Transverse colon (tissue), 4 donors: Measurements from ENCODE around the gene BCAN. TPM values are rescaled to one million over a fixed set of nuclear protein-coding genes. Genes with fewer than 3 reads are reported as not detected.

Experiments used
- DNase-seq: peaks from one replicate; pipeline ENCODE4 v3.0.0-alpha.2; 2019
- H3K27ac ChIP-seq, 4 donors: fragments of 200-600 bp; sonication (generic); 2 replicates each; pipeline ENCODE4 v1.5.1; 2016 to 2018; ENCODE audit warnings: inconsistent platforms in 4 of 4
- H3K27me3 ChIP-seq: fragments of 200-600 bp; sonication (generic); 2 replicates; pipeline ENCODE4 v1.5.1; 2017; ENCODE audit warnings: inconsistent platforms
- H3K36me3 ChIP-seq, 4 donors: fragments of 200-600 bp; sonication (generic); 2 replicates each; pipeline ENCODE4 v1.5.1; 2017 to 2019; ENCODE audit warnings: inconsistent platforms in 4 of 4
- H3K4me1 ChIP-seq, 4 donors: fragments of 200-600 bp; sonication (generic); 2 replicates each; pipeline ENCODE4 v1.5.1; 2017 to 2020; ENCODE audit warnings: inconsistent platforms in 4 of 4
- H3K4me3 ChIP-seq, 4 donors: fragments of 200-600 bp; sonication (generic); 1 replicate in 1 of 4; 2 replicates in 3 of 4; pipeline versions ENCODE4 v1.5.1 to v1.6.1; 2017 to 2019; ENCODE audit warnings: inconsistent platforms in 4 of 4
- H3K9me3 ChIP-seq, 2 donors: fragments of 200-600 bp; sonication (generic); 2 replicates each; pipeline ENCODE4 v1.5.1; 2017 to 2019; ENCODE audit warnings: inconsistent platforms in 2 of 2
- EP300 ChIP-seq: sonication (generic); formaldehyde crosslinking; IDR thresholded peaks from one replicate; pipeline ENCODE4 v1.6.1; 2017; ENCODE audit warnings: antibody characterized with exemption, low read depth
- POLR2A ChIP-seq: fragments of 450-650 bp; IDR thresholded peaks from one replicate; pipeline ENCODE4 v1.6.1; 2016; ENCODE audit warnings: antibody characterized with exemption, mild to moderate bottlenecking, moderate library complexity
- POLR2AphosphoS5 ChIP-seq, 3 donors: sonication (generic); formaldehyde crosslinking; IDR thresholded peaks; one replicate each; pipeline ENCODE4 v1.6.1; 2016; ENCODE audit warnings: antibody characterized with exemption in 3 of 3
- WGBS, 2 donors: methylation state at CpG; one replicate each; pipeline ENCODE4 v1.1.5; 2018; ENCODE audit warnings: low coverage in 1 of 2; 5-methylcytosine and 5-hydroxymethylcytosine counted together
- in situ Hi-C, 4 donors: fragments of 200-750 bp; cut with MboI; loops; one replicate each; pipeline versions ENCODE4 v1.15.0 to v1.15.1; 2017; ENCODE audit warnings: low sequenced_read_pairs in 3 of 4, low pct_ligation_motif_present in 1 of 4, low pct_unique_long_range_greater_than_20kb in 1 of 4
- intact Hi-C: fragments of 100-400 bp; cut with DNase I; formaldehyde crosslinking; loops from one replicate; pipeline ENCODE4 v1.15.1; 2023; ENCODE audit warnings: low total_unique reads
- total RNA-seq, 4 donors: library from RNA; depleted of rRNA; stranded (reverse); fragments of >200 nt; gene quantifications; one replicate each; pipeline ENCODE4 v1.1.0, GENCODE V29; 2016
- TF ChIP-seq, protein P1 (sequence below), 5 experiments: fragments of 200-600 bp in 3 of 5; fragments of 450-650 bp in 2 of 5; sonication (generic) in 3 of 5; IDR thresholded peaks; 1 replicate in 2 of 5; 2 replicates in 3 of 5; pipeline ENCODE4 v1.5.1; 2016 to 2017; ENCODE audit warnings: antibody characterized with exemption in 5 of 5, inconsistent platforms in 3 of 5, mild to moderate bottlenecking in 2 of 5, moderate library complexity in 1 of 5

The BCAN gene, protein sequence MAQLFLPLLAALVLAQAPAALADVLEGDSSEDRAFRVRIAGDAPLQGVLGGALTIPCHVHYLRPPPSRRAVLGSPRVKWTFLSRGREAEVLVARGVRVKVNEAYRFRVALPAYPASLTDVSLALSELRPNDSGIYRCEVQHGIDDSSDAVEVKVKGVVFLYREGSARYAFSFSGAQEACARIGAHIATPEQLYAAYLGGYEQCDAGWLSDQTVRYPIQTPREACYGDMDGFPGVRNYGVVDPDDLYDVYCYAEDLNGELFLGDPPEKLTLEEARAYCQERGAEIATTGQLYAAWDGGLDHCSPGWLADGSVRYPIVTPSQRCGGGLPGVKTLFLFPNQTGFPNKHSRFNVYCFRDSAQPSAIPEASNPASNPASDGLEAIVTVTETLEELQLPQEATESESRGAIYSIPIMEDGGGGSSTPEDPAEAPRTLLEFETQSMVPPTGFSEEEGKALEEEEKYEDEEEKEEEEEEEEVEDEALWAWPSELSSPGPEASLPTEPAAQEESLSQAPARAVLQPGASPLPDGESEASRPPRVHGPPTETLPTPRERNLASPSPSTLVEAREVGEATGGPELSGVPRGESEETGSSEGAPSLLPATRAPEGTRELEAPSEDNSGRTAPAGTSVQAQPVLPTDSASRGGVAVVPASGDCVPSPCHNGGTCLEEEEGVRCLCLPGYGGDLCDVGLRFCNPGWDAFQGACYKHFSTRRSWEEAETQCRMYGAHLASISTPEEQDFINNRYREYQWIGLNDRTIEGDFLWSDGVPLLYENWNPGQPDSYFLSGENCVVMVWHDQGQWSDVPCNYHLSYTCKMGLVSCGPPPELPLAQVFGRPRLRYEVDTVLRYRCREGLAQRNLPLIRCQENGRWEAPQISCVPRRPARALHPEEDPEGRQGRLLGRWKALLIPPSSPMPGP
- total RNA-seq, result under 1 TPM in 2 of 4 donors, not detected in 2; 0.55 to 0.95 TPM

DNA sequence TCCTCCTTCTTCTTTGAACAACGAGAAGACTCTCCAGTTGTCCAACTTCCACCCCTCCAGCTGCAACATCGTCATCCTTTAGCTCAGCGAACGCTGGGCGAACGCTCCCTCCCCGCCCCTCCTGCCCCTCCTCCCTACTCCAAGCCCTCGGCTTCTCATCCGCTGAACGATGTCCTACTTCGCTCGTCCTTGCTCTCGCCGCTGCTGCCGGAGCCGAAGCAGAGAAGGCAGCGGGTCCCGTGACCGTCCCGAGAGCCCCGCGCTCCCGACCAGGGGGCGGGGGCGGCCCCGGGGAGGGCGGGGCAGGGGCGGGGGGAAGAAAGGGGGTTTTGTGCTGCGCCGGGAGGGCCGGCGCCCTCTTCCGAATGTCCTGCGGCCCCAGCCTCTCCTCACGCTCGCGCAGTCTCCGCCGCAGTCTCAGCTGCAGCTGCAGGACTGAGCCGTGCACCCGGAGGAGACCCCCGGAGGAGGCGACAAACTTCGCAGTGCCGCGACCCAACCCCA is at the start of gene BCAN:
TSS of gene BCAN (plus strand) at position 357 of the 504 bp plus-strand sequence. CDS start 3,938 bp downstream, outside the sequence.
- in situ Hi-C loops (no loop called here), intact Hi-C loops (no loop called here)
- H3K4me3 ChIP-seq, result peak within 1 kb of the TSS; percentile 1 to 40 (median 16)
- H3K36me3 ChIP-seq, result no peaks in the 10 kb centered on the region
- WGBS, 2 donors, result 3 to 23% methylated on average over 8 to 33 of the region's 46 CpGs
- TF ChIP-seq, protein P1, sequence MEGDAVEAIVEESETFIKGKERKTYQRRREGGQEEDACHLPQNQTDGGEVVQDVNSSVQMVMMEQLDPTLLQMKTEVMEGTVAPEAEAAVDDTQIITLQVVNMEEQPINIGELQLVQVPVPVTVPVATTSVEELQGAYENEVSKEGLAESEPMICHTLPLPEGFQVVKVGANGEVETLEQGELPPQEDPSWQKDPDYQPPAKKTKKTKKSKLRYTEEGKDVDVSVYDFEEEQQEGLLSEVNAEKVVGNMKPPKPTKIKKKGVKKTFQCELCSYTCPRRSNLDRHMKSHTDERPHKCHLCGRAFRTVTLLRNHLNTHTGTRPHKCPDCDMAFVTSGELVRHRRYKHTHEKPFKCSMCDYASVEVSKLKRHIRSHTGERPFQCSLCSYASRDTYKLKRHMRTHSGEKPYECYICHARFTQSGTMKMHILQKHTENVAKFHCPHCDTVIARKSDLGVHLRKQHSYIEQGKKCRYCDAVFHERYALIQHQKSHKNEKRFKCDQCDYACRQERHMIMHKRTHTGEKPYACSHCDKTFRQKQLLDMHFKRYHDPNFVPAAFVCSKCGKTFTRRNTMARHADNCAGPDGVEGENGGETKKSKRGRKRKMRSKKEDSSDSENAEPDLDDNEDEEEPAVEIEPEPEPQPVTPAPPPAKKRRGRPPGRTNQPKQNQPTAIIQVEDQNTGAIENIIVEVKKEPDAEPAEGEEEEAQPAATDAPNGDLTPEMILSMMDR (IDR thresholded peaks at IDR 0.05), result no peak
- no peak for DNase-seq
- peaks cover 5 to 12% (median 10%) of the 10 kb centered on the region in 4 donors for H3K4me1 ChIP-seq
- no peak within 1 kb of the TSS for H3K27ac ChIP-seq
- H3K27me3 ChIP-seq, result peaks cover 89% of the 10 kb centered on the region
- H3K9me3 ChIP-seq, result no peaks in the 10 kb centered on the region

DNA sequence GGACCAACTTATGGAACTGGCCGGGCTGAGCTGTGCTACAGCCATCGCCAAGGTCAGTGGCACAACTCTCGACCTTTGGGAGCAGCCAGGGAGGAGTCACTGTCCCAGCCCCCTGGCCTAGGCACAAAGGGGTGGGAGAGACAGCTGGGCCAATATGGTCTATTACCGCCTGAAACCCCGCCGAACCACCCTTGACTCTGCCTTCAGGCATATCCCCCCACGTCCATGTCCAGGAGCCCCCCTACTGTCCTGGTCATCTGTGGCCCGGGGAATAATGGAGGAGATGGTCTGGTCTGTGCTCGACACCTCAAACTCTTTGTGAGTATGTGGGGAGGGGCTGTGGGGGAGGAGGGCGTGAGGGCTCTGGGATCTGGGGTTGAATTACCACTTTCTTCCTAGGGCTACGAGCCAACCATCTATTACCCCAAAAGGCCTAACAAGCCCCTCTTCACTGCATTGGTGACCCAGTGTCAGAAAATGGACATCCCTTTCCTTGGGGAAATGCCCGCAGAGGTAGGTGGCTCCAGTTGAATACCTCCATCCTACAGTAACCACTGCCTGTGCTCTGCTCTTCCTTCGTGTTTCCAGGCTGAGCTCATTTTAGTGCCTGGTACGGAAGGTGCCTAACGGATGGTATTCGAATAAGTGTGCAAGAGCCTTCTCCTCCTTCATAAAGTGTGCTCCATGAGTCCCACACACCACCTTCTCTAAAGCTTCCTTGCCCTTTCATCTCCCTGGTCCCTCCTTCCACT is 49.6 kb upstream of the BCAN start:
- H3K9me3 ChIP-seq, result no peaks in the 10 kb centered on the region
- H3K36me3 ChIP-seq, result peaks cover 0 to 9% (median 0%) of the 10 kb centered on the region in 4 donors
- peak overlapping the region; percentile 61 to 97 (median 78) for H3K4me3 ChIP-seq
- in situ Hi-C loops, result no loop called here
- peak overlapping the region; percentile 87 to 94 (median 91) for H3K27ac ChIP-seq
- 53 to 80% methylated on average over 3 to 13 of the region's 16 CpGs for WGBS, 2 donors
- H3K4me1 ChIP-seq, result peaks cover 9 to 14% (median 11%) of the 10 kb centered on the region in 4 donors
- intact Hi-C loops, result no loop called here
- DNase-seq, result no peak
- no peaks in the 10 kb centered on the region for H3K27me3 ChIP-seq
- no peak for TF ChIP-seq POLR2AphosphoS5 (IDR thresholded peaks at IDR 0.05)
- TF ChIP-seq POLR2A, result no peak
- TF ChIP-seq EP300, result no peak
- TF ChIP-seq, protein P1 (IDR thresholded peaks at IDR 0.05), result no peak

DNA sequence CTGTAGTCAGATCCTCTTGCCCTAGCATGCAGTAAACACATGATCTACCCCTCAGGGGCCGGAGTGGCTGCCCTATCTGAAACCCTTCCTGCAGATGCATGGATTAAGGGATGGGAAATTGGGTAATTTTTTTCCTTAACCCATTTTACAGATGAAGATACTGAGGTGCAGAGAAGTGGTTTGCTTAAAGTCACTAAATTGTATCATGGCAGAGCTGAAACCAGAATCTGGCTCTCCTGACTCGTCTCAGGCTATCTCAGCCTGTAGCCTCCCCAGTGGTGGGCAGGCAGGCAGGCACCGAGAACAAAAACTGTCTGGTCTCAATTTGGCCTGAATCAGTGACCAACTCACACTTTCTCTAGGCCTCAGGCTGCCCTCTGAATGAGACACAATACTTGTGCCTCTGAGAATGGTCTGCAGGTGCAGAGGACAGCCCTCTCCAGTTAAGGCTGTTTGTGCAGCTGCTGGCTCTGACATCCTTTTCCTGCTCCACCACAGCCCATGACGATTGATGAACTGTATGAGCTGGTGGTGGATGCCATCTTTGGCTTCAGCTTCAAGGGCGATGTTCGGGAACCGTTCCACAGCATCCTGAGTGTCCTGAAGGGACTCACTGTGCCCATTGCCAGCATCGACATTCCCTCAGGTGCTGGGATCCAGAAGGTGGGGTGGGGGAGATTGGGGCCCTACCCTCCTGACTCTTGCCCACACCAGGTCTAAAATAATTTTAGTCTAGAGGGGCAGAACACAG is 48.8 kb upstream of the BCAN start:
- no peak overlapping the region for H3K27ac ChIP-seq
- DNase-seq, result no peak
- peaks cover 9 to 14% (median 11%) of the 10 kb centered on the region in 4 donors for H3K4me1 ChIP-seq
- H3K27me3 ChIP-seq, result no peaks in the 10 kb centered on the region
- H3K36me3 ChIP-seq, result peaks cover 0 to 9% (median 0%) of the 10 kb centered on the region in 4 donors
- 78 to 100% methylated on average over 1 to 8 of the region's 8 CpGs for WGBS, 2 donors
- no peaks in the 10 kb centered on the region for H3K9me3 ChIP-seq
- intact Hi-C loops, result no loop called here
- TF ChIP-seq, protein P1 (IDR thresholded peaks at IDR 0.05), result no peak
- TF ChIP-seq EP300 (no peak), POLR2AphosphoS5 (IDR thresholded peaks at IDR 0.05) (no peak)
- in situ Hi-C loops, result no loop called here
- H3K4me3 ChIP-seq, result no peak overlapping the region
